Esophagus squamous epithelium (tissue), 5 donors: ENCODE results near the gene MARCHF10. TPM values are rescaled to one million over a fixed set of nuclear protein-coding genes. Genes with fewer than 3 reads are reported as not detected.
A peak's percentile ranks its signal among the peaks of the same experiment; 100 is the strongest.
"Not testable (repeated sequence)": the region's sequence is repeated elsewhere in the genome, so short reads cannot be mapped to it uniquely, and the experiment has no call there.

Experiments used
- DNase-seq: peaks from one replicate; lab custom pipeline; 2025; lab: John Stamatoyannopoulos, UW
- H3K27ac ChIP-seq, 4 donors: fragments of 200-600 bp; sonication (generic); one replicate each; pipeline ENCODE4 v1.5.1; 2016 to 2019; ENCODE audit warnings: mild to moderate bottlenecking in 1 of 4
- H3K27me3 ChIP-seq, 4 donors: fragments of 200-600 bp; sonication (generic); 1 replicate in 3 of 4; 2 replicates in 1 of 4; pipeline versions ENCODE4 v1.5.1 to v1.6.0; 2017 to 2021; ENCODE audit warnings: antibody characterized with exemption in 1 of 4
- H3K36me3 ChIP-seq, 3 donors: fragments of 200-600 bp; sonication (generic); one replicate each; pipeline ENCODE4 v1.5.1; 2016 to 2019
- H3K4me1 ChIP-seq, 3 donors: fragments of 200-600 bp; sonication (generic); one replicate each; pipeline ENCODE4 v1.5.1; 2017 to 2019
- H3K4me3 ChIP-seq, 4 donors: fragments of 200-600 bp; sonication (generic); 1 replicate in 3 of 4; 2 replicates in 1 of 4; pipeline ENCODE4 v1.5.1; 2016 to 2019; ENCODE audit warnings: mild to moderate bottlenecking in 2 of 4, moderate library complexity in 1 of 4
- H3K9me3 ChIP-seq, 3 donors: fragments of 200-600 bp; sonication (generic); one replicate each; pipeline ENCODE4 v1.5.1; 2016 to 2019
- POLR2A ChIP-seq, 4 donors: fragments of 450-650 bp; IDR thresholded peaks; one replicate each; pipeline ENCODE4 v1.6.1; 2017; ENCODE audit warnings: antibody characterized with exemption in 4 of 4, mild to moderate bottlenecking in 4 of 4, moderate library complexity in 3 of 4
- WGBS, 2 donors: methylation state at CpG; one replicate each; pipeline ENCODE4 v1.1.5; 2018; 5-methylcytosine and 5-hydroxymethylcytosine counted together
- intact Hi-C: fragments of 100-400 bp; cut with DNase I; formaldehyde crosslinking; loops from one replicate; pipeline ENCODE4 v1.15.0; 2022
- total RNA-seq, 4 donors: library from RNA; depleted of rRNA; stranded (reverse); fragments of >200 nt; gene quantifications; one replicate each; pipeline ENCODE4 v1.1.0, GENCODE V29; 2016
- TF ChIP-seq, protein P1 (sequence below), 6 experiments: fragments of 450-650 bp in 4 of 6; fragments of 200-600 bp in 2 of 6; sonication (generic) in 2 of 6; IDR thresholded peaks; one replicate each; pipeline ENCODE4 v1.5.1; 2016 to 2019; ENCODE audit warnings: antibody characterized with exemption in 6 of 6, mild to moderate bottlenecking in 4 of 6, moderate library complexity in 4 of 6
- donor health status: DM: yes; HTN: yes; CAD: no.

The MARCHF10 gene
- total RNA-seq, 4 donors from 2014 or later = not detected

DNA sequence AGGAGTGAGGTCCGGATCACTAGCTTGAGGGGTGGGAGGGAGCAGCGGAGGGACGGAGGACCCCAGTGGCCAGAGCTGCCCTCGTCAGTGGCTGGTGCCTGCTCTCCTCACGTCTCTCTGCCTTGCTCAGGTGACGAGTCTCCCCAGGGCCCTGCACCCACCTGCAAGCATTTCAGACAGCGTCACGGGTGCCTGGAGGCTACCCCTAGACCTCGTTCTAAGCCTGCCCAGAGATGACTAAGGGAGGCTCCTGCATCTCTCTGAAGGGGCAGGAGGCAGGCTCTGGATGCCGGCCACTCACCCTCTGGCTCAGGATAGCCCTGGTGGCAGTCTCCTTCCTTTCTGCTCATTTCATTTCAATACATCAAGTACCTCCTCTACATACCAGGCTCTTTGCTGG, 111.9 kb downstream of the MARCHF10 start:
- WGBS, 2 donors = 50 to 56% methylated on average over 8 to 9 of the region's 10 CpGs
- TF ChIP-seq, protein P1, sequence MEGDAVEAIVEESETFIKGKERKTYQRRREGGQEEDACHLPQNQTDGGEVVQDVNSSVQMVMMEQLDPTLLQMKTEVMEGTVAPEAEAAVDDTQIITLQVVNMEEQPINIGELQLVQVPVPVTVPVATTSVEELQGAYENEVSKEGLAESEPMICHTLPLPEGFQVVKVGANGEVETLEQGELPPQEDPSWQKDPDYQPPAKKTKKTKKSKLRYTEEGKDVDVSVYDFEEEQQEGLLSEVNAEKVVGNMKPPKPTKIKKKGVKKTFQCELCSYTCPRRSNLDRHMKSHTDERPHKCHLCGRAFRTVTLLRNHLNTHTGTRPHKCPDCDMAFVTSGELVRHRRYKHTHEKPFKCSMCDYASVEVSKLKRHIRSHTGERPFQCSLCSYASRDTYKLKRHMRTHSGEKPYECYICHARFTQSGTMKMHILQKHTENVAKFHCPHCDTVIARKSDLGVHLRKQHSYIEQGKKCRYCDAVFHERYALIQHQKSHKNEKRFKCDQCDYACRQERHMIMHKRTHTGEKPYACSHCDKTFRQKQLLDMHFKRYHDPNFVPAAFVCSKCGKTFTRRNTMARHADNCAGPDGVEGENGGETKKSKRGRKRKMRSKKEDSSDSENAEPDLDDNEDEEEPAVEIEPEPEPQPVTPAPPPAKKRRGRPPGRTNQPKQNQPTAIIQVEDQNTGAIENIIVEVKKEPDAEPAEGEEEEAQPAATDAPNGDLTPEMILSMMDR (IDR thresholded peaks at IDR 0.05) = no peak
- no peak for TF ChIP-seq POLR2A (IDR thresholded peaks at IDR 0.05)
- H3K27me3 ChIP-seq = peaks cover 0 to 1% (median 0%) of the 10 kb centered on the region in 4 donors
- DNase-seq = no peak
- intact Hi-C loops = no loop called here
- no peak overlapping the region for H3K4me3 ChIP-seq
- peaks cover 28 to 66% (median 35%) of the 10 kb centered on the region in 3 donors for H3K4me1 ChIP-seq
- no peak overlapping the region for H3K27ac ChIP-seq
- H3K36me3 ChIP-seq = peaks cover 0 to 12% (median 0%) of the 10 kb centered on the region in 3 donors
- no peaks in the 10 kb centered on the region for H3K9me3 ChIP-seq

DNA sequence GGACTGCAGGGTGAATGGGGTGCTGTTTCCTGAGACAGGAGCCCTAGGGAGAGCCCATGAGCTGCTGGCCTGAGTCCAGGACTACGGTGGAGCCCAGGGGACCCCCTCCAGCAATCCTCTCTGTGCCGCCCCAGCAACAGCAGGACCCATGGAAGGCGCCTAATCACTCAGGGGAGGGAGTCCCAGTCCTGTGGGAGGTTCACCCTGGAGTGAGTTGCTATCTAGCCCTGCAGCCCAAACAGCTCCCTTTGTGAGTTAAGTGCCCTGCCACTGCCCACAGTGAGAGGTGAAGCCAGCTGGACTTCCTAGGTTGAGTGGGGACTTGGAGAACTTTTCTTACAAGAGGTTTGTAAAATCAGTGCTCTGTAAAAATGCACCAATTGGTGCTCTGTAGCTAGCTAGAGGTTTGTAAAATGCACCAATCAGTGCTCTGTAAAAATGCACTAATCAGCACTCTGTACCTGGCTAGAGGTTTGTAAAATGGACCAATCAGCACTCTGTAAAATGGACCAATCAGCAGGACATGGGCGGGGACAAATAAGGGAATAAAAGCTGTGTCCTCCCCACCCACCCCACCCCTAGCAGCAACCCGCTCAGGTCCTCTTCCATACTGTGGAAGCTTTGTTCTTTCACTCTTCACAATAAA, 112.9 kb downstream of the MARCHF10 start:
- peak overlapping the region; percentile 10 to 74 (median 50) for H3K27ac ChIP-seq
- DNase-seq, H3K27me3 ChIP-seq, H3K9me3 ChIP-seq, intact Hi-C loops: not testable (repeated sequence)
- peaks cover 0 to 22% (median 0%) of the 10 kb centered on the region in 3 donors for H3K36me3 ChIP-seq
- H3K4me3 ChIP-seq = peak overlapping the region in 1 of 4 donors; percentile 7
- WGBS, 2 donors = 63 to 90% methylated on average over 2 to 3 of the region's 5 CpGs
- H3K4me1 ChIP-seq = peaks cover 28 to 66% (median 35%) of the 10 kb centered on the region in 3 donors

DNA sequence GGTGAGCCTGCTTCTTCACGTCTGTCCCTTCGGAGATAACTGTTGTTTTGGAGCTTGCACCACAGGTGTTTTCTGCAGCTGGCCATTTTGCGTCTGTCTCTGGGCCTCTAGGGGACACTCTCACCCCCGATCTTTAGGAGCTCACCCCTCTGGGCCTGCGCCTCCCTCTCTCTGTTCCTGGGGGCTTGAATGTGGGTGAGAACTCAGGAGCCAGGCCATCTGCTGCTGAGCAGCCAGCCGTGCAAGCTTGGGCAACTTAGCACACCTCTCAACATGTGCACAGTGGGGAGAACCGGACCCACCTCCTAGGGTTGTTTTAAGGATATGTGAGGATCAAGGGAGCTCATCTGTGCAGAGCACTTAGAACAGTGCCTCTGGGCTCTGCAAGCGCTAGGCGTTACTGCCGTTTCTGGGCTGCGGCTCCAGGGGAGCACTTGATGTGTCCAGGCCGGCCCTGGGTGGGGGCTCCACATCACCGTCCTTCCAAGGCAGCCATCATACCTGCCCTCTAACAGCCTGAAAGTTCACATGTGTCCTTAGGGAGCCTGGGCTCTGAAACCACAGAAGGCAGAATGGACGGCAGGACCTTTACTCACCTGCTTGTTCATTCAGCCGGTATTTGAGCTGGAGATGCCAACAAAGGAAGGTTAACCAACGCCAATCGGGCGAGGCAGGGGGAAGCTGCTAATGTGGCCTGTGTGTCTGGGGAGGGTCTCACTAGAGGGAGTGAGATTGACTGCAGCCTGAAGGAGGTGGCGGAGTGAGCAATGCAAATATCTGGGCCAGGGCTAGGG, 114.3 kb downstream of the MARCHF10 start:
- H3K36me3 ChIP-seq = peaks cover 0 to 35% (median 0%) of the 10 kb centered on the region in 3 donors
- TF ChIP-seq POLR2A (IDR thresholded peaks at IDR 0.05) = no peak
- TF ChIP-seq, protein P1 (IDR thresholded peaks at IDR 0.05) = no peak
- H3K27ac ChIP-seq = peak overlapping the region; percentile 45 to 74 (median 64)
- WGBS, 2 donors = 57 to 60% methylated on average over 8 to 10 of the region's 19 CpGs
- H3K4me1 ChIP-seq = peaks cover 28 to 75% (median 35%) of the 10 kb centered on the region in 3 donors
- no peaks in the 10 kb centered on the region for H3K9me3 ChIP-seq
- no peak overlapping the region for H3K4me3 ChIP-seq
- DNase-seq = no peak
- intact Hi-C loops = no loop called here
- no peaks in the 10 kb centered on the region for H3K27me3 ChIP-seq

DNA sequence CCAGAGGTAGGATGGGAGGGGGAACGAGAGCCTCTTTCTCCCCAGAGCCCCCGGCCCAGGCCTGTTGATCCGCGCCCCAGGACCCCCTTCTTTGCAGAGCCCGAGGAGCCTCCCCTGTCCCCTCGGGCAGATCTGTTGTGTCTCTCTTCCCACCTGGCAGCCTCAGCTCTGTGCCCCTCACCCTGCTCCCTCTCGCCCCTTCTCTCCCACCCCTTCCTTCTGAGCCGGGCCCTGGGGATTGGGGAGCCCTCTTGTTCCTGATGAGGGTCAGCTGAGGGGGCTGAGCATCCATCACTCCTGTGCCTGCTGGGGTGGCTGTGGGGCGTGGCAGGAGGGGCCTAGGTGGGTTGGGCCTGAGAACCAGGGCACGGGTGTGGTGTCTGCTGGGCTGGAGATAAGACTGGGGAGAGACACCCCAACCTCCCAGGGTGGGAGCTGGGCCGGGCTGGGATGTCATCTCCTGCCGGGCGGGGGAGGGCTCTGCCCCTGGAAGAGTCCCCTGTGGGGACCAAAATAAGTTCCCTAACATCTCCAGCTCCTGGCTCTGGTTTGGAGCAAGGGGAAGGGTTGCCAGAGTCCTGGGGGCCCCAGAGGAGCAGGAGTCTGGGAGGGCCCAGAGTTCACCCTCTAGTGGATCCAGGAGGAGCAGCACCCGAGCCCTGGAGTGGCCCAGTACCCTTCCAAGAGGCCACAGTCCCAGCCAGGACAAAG, 115.2 kb downstream of the MARCHF10 start:
- H3K27me3 ChIP-seq = no peaks in the 10 kb centered on the region
- intact Hi-C loops = no loop called here
- H3K27ac ChIP-seq = peak overlapping the region; percentile 31 to 74 (median 64)
- H3K9me3 ChIP-seq = no peaks in the 10 kb centered on the region
- 72 to 73% methylated on average over 7 to 9 of the region's 14 CpGs for WGBS, 2 donors
- no peak for DNase-seq
- TF ChIP-seq, protein P1 (IDR thresholded peaks at IDR 0.05) = peak in 3 of 6 experiments; percentile 26 to 59 (median 36)
- no peak for TF ChIP-seq POLR2A (IDR thresholded peaks at IDR 0.05)
- H3K4me3 ChIP-seq = no peak overlapping the region
- peaks cover 28 to 84% (median 35%) of the 10 kb centered on the region in 3 donors for H3K4me1 ChIP-seq
- peaks cover 0 to 44% (median 0%) of the 10 kb centered on the region in 3 donors for H3K36me3 ChIP-seq

DNA sequence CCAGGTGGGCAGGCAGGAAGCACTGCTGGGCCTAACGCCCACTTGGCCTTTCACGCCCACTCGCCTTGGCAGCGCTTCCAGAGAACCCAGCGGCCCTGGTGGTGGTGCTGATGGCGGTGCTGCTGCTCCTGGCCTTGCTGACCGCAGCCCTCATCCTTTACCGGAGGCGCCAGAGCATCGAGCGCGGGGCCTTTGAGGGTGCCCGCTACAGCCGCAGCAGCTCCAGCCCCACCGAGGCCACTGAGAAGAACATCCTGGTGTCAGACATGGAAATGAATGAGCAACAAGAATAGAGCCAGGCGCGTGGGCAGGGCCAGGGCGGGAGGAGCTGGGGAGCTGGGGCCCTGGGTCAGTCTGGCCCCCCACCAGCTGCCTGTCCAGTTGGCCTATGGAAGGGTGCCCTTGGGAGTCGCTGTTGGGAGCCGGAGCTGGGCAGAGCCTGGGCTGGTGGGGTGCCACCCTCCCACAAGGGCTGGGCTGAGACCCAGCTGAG, 115.9 kb downstream of the MARCHF10 start:
- H3K4me3 ChIP-seq = no peak overlapping the region
- H3K27ac ChIP-seq = peak overlapping the region; percentile 13 to 74 (median 48)
- no peak for DNase-seq
- peaks cover 0 to 44% (median 0%) of the 10 kb centered on the region in 3 donors for H3K36me3 ChIP-seq
- TF ChIP-seq, protein P1 (IDR thresholded peaks at IDR 0.05) = no peak
- no peak for TF ChIP-seq POLR2A (IDR thresholded peaks at IDR 0.05)
- peaks cover 25 to 78% (median 34%) of the 10 kb centered on the region in 3 donors for H3K4me1 ChIP-seq
- H3K27me3 ChIP-seq = no peaks in the 10 kb centered on the region
- no peaks in the 10 kb centered on the region for H3K9me3 ChIP-seq
- 69 to 80% methylated on average over 1 to 16 of the region's 20 CpGs for WGBS, 2 donors
- intact Hi-C loops = no loop called here

DNA sequence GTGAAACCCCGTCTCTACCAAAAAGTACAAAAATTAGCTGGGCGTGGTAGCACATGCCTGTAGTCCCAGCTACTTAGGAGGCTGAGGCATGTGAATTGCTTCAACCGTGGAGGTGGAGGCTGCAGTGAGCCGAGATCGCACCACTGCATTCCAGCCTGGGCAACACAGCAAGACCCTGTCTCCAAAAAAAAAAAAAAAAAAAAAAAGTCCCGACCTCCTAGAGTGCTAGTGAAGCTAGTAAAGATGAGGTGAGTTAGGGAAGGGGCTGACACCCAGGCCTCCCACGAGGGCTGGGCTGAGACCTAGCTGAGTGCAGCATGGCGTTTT, 116.6 kb downstream of the MARCHF10 start:
- 66 to 71% methylated on average over 2 to 8 of the region's 8 CpGs for WGBS, 2 donors
- DNase-seq, H3K27me3 ChIP-seq, H3K9me3 ChIP-seq, H3K4me3 ChIP-seq, intact Hi-C loops: not testable (repeated sequence)
- Histone ChIP-seq H3K27ac (peak overlapping the region in 2 of 4 donors; percentile 65 to 74), H3K36me3 (peaks cover 0 to 49% (median 0%) of the 10 kb centered on the region in 3 donors), H3K4me1 (peaks cover 21 to 71% (median 27%) of the 10 kb centered on the region in 3 donors)
